Measurements from ENCODE around the gene ZNF593. TPM values are rescaled to one million over a fixed set of nuclear protein-coding genes. Genes with fewer than 3 reads are reported as not detected.
A peak's percentile ranks its signal among the peaks of the same experiment; 100 is the strongest.

Gene ZNF593
- total and polyA plus RNA-seq, 11 donors = 13.7 to 147 (median 22.6) TPM

DNA sequence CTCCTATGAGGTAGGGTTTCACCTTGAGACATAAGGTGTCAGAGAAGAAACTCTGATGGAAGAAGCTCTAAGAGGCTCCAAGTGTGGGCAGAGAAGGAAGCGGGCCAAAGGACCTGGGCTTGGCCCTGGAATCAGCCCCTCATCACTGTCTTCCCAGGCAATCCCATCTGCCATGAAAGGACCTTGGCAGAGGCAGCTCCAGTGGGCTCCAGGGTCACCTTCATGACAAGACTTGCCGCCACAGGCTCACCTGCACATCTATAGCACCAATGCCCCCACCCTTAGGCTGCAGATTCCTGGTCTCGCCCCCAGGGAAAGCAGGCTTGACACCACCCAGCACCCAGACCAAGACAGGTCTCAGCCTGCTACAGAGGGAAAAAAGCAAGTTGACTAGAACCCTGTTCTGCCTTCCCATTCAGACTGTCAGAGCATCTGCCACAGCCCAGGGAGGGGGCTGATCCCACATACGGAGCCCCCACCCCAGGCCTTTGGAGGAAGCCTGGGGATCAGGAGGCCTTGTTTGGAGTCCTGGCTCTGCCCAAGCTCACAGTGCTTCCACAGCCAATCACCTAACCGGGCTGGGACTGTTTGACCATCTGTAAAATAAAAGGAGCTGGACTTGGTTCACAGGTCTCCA is 11.3 kb upstream of the ZNF593 start:
- peak overlapping the region; percentile 74 to 99 (median 90) for H3K27ac ChIP-seq
- WGBS, 4 donors = 58 to 67% (median 62%) methylated on average over 3 to 5 of the region's 5 CpGs
- no peaks in the 10 kb centered on the region for H3K36me3 ChIP-seq
- ATAC-seq (peak in 1 of 4 donors; percentile 6), DNase-seq (no peak)
- H3K4me1 ChIP-seq = peaks cover 6 to 93% (median 53%) of the 10 kb centered on the region in 12 donors
- no peaks in the 10 kb centered on the region for H3K9me3 ChIP-seq
- H3K27me3 ChIP-seq = peaks cover 0 to 42% (median 0%) of the 10 kb centered on the region in 9 donors
- H3K4me3 ChIP-seq = peak overlapping the region in 11 of 12 donors; percentile 1 to 73 (median 60)
- intact Hi-C loops (cut with DNase I) = loop anchor here in 3 of 10 donors (5.0 to 10.0 kb wide), 3 partner anchors 121 to 254 kb away; partner anchors contain the start of genes EXTL1 (in 1 of the 3) and STMN1 (in 1 of the 3)
- TF ChIP-seq POLR2A (IDR thresholded peaks at IDR 0.05) = no peak
- TF ChIP-seq, protein P1, sequence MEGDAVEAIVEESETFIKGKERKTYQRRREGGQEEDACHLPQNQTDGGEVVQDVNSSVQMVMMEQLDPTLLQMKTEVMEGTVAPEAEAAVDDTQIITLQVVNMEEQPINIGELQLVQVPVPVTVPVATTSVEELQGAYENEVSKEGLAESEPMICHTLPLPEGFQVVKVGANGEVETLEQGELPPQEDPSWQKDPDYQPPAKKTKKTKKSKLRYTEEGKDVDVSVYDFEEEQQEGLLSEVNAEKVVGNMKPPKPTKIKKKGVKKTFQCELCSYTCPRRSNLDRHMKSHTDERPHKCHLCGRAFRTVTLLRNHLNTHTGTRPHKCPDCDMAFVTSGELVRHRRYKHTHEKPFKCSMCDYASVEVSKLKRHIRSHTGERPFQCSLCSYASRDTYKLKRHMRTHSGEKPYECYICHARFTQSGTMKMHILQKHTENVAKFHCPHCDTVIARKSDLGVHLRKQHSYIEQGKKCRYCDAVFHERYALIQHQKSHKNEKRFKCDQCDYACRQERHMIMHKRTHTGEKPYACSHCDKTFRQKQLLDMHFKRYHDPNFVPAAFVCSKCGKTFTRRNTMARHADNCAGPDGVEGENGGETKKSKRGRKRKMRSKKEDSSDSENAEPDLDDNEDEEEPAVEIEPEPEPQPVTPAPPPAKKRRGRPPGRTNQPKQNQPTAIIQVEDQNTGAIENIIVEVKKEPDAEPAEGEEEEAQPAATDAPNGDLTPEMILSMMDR (IDR thresholded peaks at IDR 0.05) = no peak

DNA sequence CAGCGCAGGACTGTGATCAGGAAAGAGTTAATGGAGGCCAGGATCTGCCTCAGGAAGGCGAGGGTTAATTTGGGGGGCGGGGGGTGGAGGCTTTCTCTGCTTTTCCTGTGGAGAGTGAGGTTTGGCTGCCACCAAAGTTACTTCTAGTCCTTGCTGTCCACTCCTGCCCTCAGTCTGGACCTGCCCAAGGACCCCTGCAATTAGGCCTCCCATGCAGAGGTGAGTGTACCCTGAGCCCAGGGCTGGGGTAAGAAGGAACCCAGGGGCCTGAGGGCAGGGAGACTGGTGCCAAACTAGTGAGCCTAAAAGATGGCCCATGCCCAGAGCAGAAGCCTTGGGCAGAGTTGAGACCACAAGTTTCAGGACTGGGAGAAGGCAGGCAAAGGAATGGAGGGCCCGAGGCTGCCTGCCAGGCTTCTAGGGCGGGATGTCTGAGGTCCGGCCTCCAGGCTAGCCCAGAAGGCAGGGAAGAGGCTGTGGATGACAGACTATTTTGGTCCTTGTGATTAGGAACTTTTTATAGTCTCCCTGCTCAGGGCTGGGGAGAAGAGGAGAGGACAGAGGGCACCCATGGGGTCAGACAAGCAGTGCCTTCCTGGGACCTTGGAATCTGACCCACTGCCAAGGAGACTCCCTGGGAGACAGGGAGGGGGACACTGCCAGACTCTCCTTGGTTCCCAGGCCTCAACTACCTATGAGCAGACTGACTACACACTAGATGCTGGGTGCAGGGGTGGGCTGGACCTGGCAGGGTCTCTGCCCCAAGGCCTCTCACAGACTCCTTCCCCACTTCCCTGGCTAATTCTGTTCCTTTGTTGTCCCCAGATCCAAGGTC is 10.6 kb upstream of the ZNF593 start, which contains the start of gene FAM110D:
Gene FAM110D, plus strand, starts transcription at position 172 of the 835 bp plus-strand sequence. CDS start 2,213 bp downstream, outside the sequence.
- H3K27me3 ChIP-seq = peaks cover 0 to 48% (median 0%) of the 10 kb centered on the region in 9 donors
- no peaks in the 10 kb centered on the region for H3K36me3 ChIP-seq
- no peaks in the 10 kb centered on the region for H3K9me3 ChIP-seq
- DNase-seq = peak in 4 of 5 donors; percentile 66 to 79 (median 70)
- H3K27ac ChIP-seq = peak within 1 kb of the TSS; percentile 74 to 99 (median 90)
- TF ChIP-seq, protein P1 (IDR thresholded peaks at IDR 0.05) = no peak
- peak in 1 of 2 donors; percentile 68 for TF ChIP-seq POLR2A (IDR thresholded peaks at IDR 0.05)
- intact Hi-C loops (cut with DNase I) = loop anchor here in 3 of 10 donors (5.0 to 10.0 kb wide), 3 partner anchors 122 to 254 kb away; partner anchors contain the start of genes EXTL1 (in 1 of the 3) and STMN1 (in 1 of the 3)
- 13 to 25% (median 19%) methylated on average over 5 to 6 of the region's 6 CpGs for WGBS, 4 donors
- ATAC-seq = peak; percentile 73 to 78 (median 75)
- peak within 1 kb of the TSS; percentile 1 to 73 (median 60) for H3K4me3 ChIP-seq
- H3K4me1 ChIP-seq = peaks cover 6 to 95% (median 57%) of the 10 kb centered on the region in 12 donors

DNA sequence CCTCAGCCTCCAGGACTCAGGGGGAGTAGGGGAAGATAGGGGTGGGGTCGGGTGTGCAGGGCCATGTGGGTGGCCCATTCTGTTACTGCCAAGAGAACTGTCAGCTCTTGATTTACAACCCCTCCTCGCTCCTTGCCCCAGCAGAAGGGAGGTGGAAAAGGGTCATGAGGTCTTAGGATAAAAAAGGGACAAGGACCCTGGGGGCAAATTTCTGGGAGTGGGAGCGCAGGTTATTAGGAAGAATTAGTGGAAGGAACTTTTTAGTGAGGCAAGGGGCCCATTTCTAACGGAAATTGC is 10.0 kb upstream of the ZNF593 start:
- TF ChIP-seq, protein P1 (IDR thresholded peaks at IDR 0.05) = no peak
- no peak for TF ChIP-seq POLR2A (IDR thresholded peaks at IDR 0.05)
- Histone ChIP-seq H3K9me3 (no peaks in the 10 kb centered on the region), H3K4me1 (peaks cover 6 to 95% (median 53%) of the 10 kb centered on the region in 12 donors), H3K36me3 (no peaks in the 10 kb centered on the region), H3K27ac (peak overlapping the region; percentile 74 to 99 (median 90)), H3K27me3 (peaks cover 0 to 48% (median 0%) of the 10 kb centered on the region in 9 donors), H3K4me3 (peak overlapping the region; percentile 1 to 73 (median 60))
- DNase-seq = no peak
- 43 to 54% (median 48%) methylated on average over 4 of the region's 4 CpGs for WGBS, 4 donors
- intact Hi-C loops (cut with DNase I) = loop anchor here (5.0 to 10.0 kb wide), 7 partner anchors 47 to 255 kb away; partner anchors contain the start of genes STMN1 (in 2 of the 10), CEP85 (in 1 of the 10), EXTL1 (in 1 of the 10) and PDIK1L (in 1 of the 10)
- no peak for ATAC-seq

All from heart left ventricle (tissue), 16 donors.